Astrocyte (in vitro differentiated cells and primary cell): Measurements from ENCODE around the gene GID4. TPM values are rescaled to one million over a fixed set of nuclear protein-coding genes. Genes with fewer than 3 reads are reported as not detected.

ENCODE experiments used
- DNase-seq: peaks from one replicate; pipeline ENCODE4 v3.0.0-alpha.2; 2010; ENCODE audit warnings: low read depth
- FAIRE-seq: peaks from 2 replicates; lab custom pipeline; 2011; peaks lifted over from hg19 to GRCh38; lab: Jason Lieb, UNC
- H2AFZ ChIP-seq: 2 replicates; pipeline ENCODE4 v1.6.0; 2012; ENCODE audit warnings: low read depth, low read length, inconsistent platforms
- H3K27ac ChIP-seq: 2 replicates; pipeline ENCODE4 v1.5.1; 2011; ENCODE audit warnings: low read depth, low read length, inconsistent platforms
- H3K27me3 ChIP-seq: 2 replicates; pipeline ENCODE4 v1.6.0; 2011; ENCODE audit warnings: low read length, inconsistent platforms; ENCODE audit not compliant: insufficient read depth
- H3K36me3 ChIP-seq: 2 replicates; pipeline ENCODE4 v1.5.1; 2011; ENCODE audit warnings: low read length, inconsistent platforms; ENCODE audit not compliant: insufficient read depth
- H3K4me1 ChIP-seq: 2 replicates; pipeline ENCODE4 v1.5.1; 2011; ENCODE audit warnings: low read length, inconsistent platforms; ENCODE audit not compliant: insufficient read depth
- H3K4me2 ChIP-seq: 2 replicates; pipeline ENCODE4 v1.6.0; 2012; ENCODE audit warnings: low read length, inconsistent platforms
- H3K4me3 ChIP-seq: 2 replicates; pipeline ENCODE4 v1.5.1; 2011; ENCODE audit warnings: low read depth, mild to moderate bottlenecking, low read length, inconsistent platforms; ENCODE audit not compliant: insufficient read depth
- H3K79me2 ChIP-seq: 2 replicates; pipeline ENCODE4 v1.6.0; 2012; ENCODE audit warnings: mild to moderate bottlenecking, low read length, inconsistent platforms; ENCODE audit not compliant: insufficient read depth
- H3K9ac ChIP-seq: 2 replicates; pipeline ENCODE4 v1.6.0; 2012; ENCODE audit warnings: mild to moderate bottlenecking, low read length, inconsistent platforms
- H3K9me3 ChIP-seq: 2 replicates; pipeline ENCODE4 v1.5.1; 2012; ENCODE audit warnings: low read depth, mild to moderate bottlenecking, low read length, inconsistent platforms; ENCODE audit not compliant: insufficient read depth
- H4K20me1 ChIP-seq: 2 replicates; pipeline ENCODE4 v1.6.0; 2012; ENCODE audit warnings: low read length, inconsistent platforms; ENCODE audit not compliant: insufficient read depth
- H3K27ac Mint-ChIP-seq: one replicate; pipeline ENCODE4 v1.8.0; 2021; ENCODE audit warnings: mild to moderate bottlenecking, mixed read lengths; ENCODE audit not compliant: unreplicated experiment
- H3K27me3 Mint-ChIP-seq: one replicate; pipeline ENCODE4 v1.8.0; 2021; ENCODE audit warnings: low read depth, mixed read lengths; ENCODE audit not compliant: unreplicated experiment
- H3K36me3 Mint-ChIP-seq: one replicate; pipeline ENCODE4 v1.8.0; 2021; ENCODE audit warnings: low read depth, mixed read lengths; ENCODE audit not compliant: unreplicated experiment
- H3K4me1 Mint-ChIP-seq: one replicate; pipeline ENCODE4 v1.8.0; 2021; ENCODE audit warnings: low read depth, mixed read lengths; ENCODE audit not compliant: unreplicated experiment
- H3K4me3 Mint-ChIP-seq: one replicate; pipeline ENCODE4 v1.8.0; 2021; ENCODE audit warnings: mild to moderate bottlenecking, moderate library complexity, mixed read lengths; ENCODE audit not compliant: unreplicated experiment
- H3K9me3 Mint-ChIP-seq: one replicate; pipeline ENCODE4 v1.8.0; 2021; ENCODE audit warnings: mild to moderate bottlenecking, mixed read lengths; ENCODE audit not compliant: unreplicated experiment
- CTCF ChIP-seq: IDR thresholded peaks from 2 replicates; pipeline ENCODE4 v1.5.1; 2011; ENCODE audit warnings: low read depth, mild to moderate bottlenecking, inconsistent platforms, low read length, moderate library complexity; ENCODE audit not compliant: insufficient read depth
- EZH2 ChIP-seq: IDR thresholded peaks from 2 replicates; pipeline ENCODE4 v1.6.1; 2012; ENCODE audit warnings: mild to moderate bottlenecking, low read length, inconsistent platforms; ENCODE audit not compliant: insufficient read depth
- total RNA-seq: library from RNA; stranded (reverse); gene quantifications from 2 replicates; pipeline ENCODE4 v1.2.1, GENCODE V29; 2021

Gene GID4
- total RNA-seq, 1 donor from 2014 or later = 9.9 TPM

DNA sequence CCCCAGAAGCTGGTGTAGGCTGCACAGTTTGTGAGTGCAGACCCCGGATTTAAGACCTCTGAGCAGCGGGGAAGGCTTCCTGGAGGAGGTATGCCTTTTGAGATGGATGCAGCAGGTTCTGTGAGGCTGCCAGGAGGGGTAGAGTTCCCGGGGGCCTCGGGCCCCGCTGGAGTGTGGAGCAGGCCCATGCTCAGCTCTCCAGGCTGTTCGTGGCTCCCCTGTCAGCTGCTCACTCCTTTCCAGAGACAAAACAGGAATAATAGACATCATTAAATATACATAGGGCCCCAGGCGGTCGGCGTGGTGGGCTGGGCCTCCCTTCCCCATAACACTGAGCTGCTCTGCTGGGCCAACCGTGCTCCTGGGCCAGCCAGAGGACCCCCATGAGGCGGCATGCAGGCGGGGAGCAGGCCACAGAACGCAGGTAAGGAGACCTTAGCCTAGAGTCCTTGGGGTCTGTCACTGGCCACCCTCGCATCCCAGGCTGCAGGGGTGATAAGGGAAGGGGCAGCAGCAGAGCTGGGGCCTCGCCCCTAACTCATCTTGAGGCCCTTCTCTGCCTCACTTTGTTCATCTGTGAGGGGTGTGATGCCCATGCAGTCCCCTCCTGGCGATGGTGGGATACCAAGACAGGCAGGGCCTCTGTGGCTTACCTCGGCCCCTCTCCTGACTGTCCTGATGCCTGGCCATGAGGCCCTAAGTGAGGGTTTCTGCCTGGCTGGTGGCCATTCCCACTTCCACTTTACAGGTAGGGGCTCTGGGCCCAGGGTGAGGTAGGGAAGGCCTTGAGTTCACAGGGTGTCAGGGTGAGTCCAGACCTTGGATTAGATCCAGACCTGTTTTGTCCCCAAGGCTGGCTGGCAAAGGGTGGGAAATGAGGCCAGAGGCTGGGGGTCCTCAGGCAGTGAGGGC is 69.4 kb downstream of the GID4 start, which contains the start of gene MYO15A:
TSS of gene MYO15A (plus strand) at position 356 of the 912 bp plus-strand sequence. CDS start 10,045 bp downstream, outside the sequence.
- Histone ChIP-seq H2AFZ (no peak within 1 kb of the TSS), H4K20me1 (no peaks in the 10 kb centered on the region), H3K79me2 (no peaks in the 10 kb centered on the region), H3K4me2 (no peak within 1 kb of the TSS), H3K9ac (no peak within 1 kb of the TSS), H3K27ac (no peak within 1 kb of the TSS), H3K27me3 (no peaks in the 10 kb centered on the region), H3K4me3 (no peak within 1 kb of the TSS), H3K36me3 (no peaks in the 10 kb centered on the region), H3K9me3 (no peaks in the 10 kb centered on the region), H3K4me1 (no peaks in the 10 kb centered on the region)
- H3K4me3 Mint-ChIP-seq = no peak within 1 kb of the TSS
- peaks cover 3% of the 10 kb centered on the region for H3K36me3 Mint-ChIP-seq
- no peak within 1 kb of the TSS for H3K27ac Mint-ChIP-seq
- H3K9me3 Mint-ChIP-seq = no peaks in the 10 kb centered on the region
- H3K4me1 Mint-ChIP-seq = no peaks in the 10 kb centered on the region
- no peak for DNase-seq
- no peaks in the 10 kb centered on the region for H3K27me3 Mint-ChIP-seq
- no peak for TF ChIP-seq EZH2
- TF ChIP-seq CTCF = no peak
- FAIRE-seq = no peak

DNA sequence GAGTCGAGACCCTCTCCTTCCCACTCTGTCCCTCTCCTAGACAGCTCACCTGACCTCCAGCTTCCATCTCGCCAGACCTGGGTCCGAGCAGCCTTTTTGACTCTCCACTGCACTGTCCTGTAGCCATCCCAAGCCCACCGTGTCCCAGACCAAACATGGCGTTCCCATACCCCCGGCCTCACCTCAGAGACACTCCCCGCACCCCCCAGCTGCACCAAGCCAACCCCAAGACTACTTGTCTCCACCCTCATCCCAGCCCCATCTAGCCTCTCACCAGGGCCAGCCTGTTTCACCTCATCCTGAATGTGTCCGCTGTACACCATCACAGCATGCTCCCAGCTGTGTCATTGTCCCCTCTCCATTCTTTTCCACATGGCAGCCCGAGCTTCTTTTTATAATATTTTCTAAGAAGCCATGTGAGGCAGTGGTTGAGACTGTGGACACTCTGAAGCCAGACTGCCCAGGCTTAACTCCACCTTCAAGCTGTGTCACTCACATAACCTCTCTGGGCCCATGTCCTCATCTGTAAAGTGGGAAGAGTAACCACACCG is 70.8 kb downstream of the GID4 start:
- no peak overlapping the region for H3K27ac ChIP-seq
- no peak overlapping the region for H3K27ac Mint-ChIP-seq
- DNase-seq (no peak), FAIRE-seq (no peak)
- no peak overlapping the region for H3K4me2 ChIP-seq
- no peak for TF ChIP-seq EZH2
- no peak for TF ChIP-seq CTCF
- H3K9me3 Mint-ChIP-seq = no peaks in the 10 kb centered on the region
- no peaks in the 10 kb centered on the region for H3K27me3 Mint-ChIP-seq
- H3K4me1 ChIP-seq = no peaks in the 10 kb centered on the region
- H3K4me3 Mint-ChIP-seq = no peak overlapping the region
- H3K27me3 ChIP-seq = no peaks in the 10 kb centered on the region
- no peaks in the 10 kb centered on the region for H3K9me3 ChIP-seq
- no peaks in the 10 kb centered on the region for H3K36me3 Mint-ChIP-seq
- H3K9ac ChIP-seq = no peak overlapping the region
- H2AFZ ChIP-seq = no peak overlapping the region
- H3K4me1 Mint-ChIP-seq = no peaks in the 10 kb centered on the region
- no peaks in the 10 kb centered on the region for H3K36me3 ChIP-seq
- H3K79me2 ChIP-seq = no peaks in the 10 kb centered on the region
- H3K4me3 ChIP-seq = no peak overlapping the region
- H4K20me1 ChIP-seq = no peaks in the 10 kb centered on the region
